ENCODE data around the gene SLC7A6.

The SLC7A6 gene

GRCh38 chr16:68300734-68301459 lies 36.6 kb downstream of the SLC7A6 start:
- peaks cover 15% of the 10 kb centered on the region for H3K4me1 ChIP-seq (ENCODE audit: control insufficient read depth, insufficient read depth, low read depth, low read length)
- H2BK15ac ChIP-seq (ENCODE audit: low read depth, poor library complexity, severe bottlenecking) = no peak overlapping the region

GRCh38 chr16:68306633-68307032 lies 42.3 kb downstream of the SLC7A6 start:
- Histone ChIP-seq H2AK5ac (ENCODE audit: low read length, severe bottlenecking) (no peak overlapping the region), H3K27me3 (ENCODE audit: control insufficient read depth in 1 of 2, insufficient read depth in 1 of 2, low read length in 2 of 2) (no peaks in the 10 kb centered on the region), H2BK12ac (ENCODE audit: low read length in 2 of 2) (no peak overlapping the region), H2BK5ac (ENCODE audit: low read depth, low read length, poor library complexity, severe bottlenecking) (no peak overlapping the region), H4K8ac (ENCODE audit: low read length) (no peak overlapping the region), H3K4me1 (ENCODE audit: control insufficient read depth, insufficient read depth, low read depth, low read length) (peaks cover 5% of the 10 kb centered on the region), H3K4ac (ENCODE audit: low read depth in 1 of 2, low read length in 2 of 2) (no peak overlapping the region), H3K23ac (ENCODE audit: low read length in 2 of 2) (no peak overlapping the region), H2BK120ac (ENCODE audit: low read depth, low read length) (no peak overlapping the region), H3K4me2 (ENCODE audit: low read length, poor library complexity, severe bottlenecking) (no peak overlapping the region), H3K4me3 (ENCODE audit: insufficient read depth in 1 of 2, low read depth in 1 of 2, low read length in 2 of 2) (no peak overlapping the region), H3K14ac (ENCODE audit: low read length in 2 of 2) (no peak overlapping the region), H3K36me3 (ENCODE audit: control insufficient read depth in 1 of 2, insufficient read depth in 2 of 2, low read depth in 1 of 2, low read length in 2 of 2) (peaks cover 27 to 61% of the 10 kb centered on the region in 2 experiments), H3K18ac (ENCODE audit: low read depth in 1 of 2, low read length in 2 of 2) (no peak overlapping the region), H2BK15ac (ENCODE audit: low read depth, poor library complexity, severe bottlenecking) (no peak overlapping the region), H3K27ac (ENCODE audit: low read length, poor library complexity, severe bottlenecking) (no peak overlapping the region), H2AFZ (ENCODE audit: low read depth, low read length) (no peak overlapping the region), H3K9me3 (ENCODE audit: control insufficient read depth, low read length) (no peaks in the 10 kb centered on the region), H4K91ac (ENCODE audit: low read length) (no peak overlapping the region), H3K79me1 (replicated peaks; ENCODE audit: low read length, poor library complexity, severe bottlenecking) (peaks cover 19% of the 10 kb centered on the region), H3K9ac (ENCODE audit: low read length) (no peak overlapping the region)
- WGBS = 97% methylated on average over 3 of the region's 3 CpGs
- DNase-seq = no peak

More at GRCh38 chr16:68300734-68301459, 36.6 kb downstream of the SLC7A6 start:
- H3K4me2 ChIP-seq (ENCODE audit: low read length, poor library complexity, severe bottlenecking) = no peak overlapping the region
- peak overlapping the region; percentile 42 for H3K9ac ChIP-seq (ENCODE audit: low read length)
- H2AK5ac ChIP-seq (ENCODE audit: low read length, severe bottlenecking) = peak overlapping the region; percentile 9
- H2BK5ac ChIP-seq (ENCODE audit: low read depth, low read length, poor library complexity, severe bottlenecking) = no peak overlapping the region
- no peak overlapping the region for H2BK120ac ChIP-seq (ENCODE audit: low read depth, low read length)
- H4K91ac ChIP-seq (ENCODE audit: low read length) = no peak overlapping the region
- no peak overlapping the region for H2AFZ ChIP-seq (ENCODE audit: low read depth, low read length)
- H3K18ac ChIP-seq (ENCODE audit: low read depth in 1 of 2, low read length in 2 of 2) = no peak overlapping the region
- WGBS = 89% methylated on average over 7 of the region's 7 CpGs
- no peak overlapping the region for H3K4me3 ChIP-seq (ENCODE audit: insufficient read depth in 1 of 2, low read depth in 1 of 2, low read length in 2 of 2)
- no peak overlapping the region for H4K8ac ChIP-seq (ENCODE audit: low read length)
- H3K79me1 ChIP-seq (replicated peaks; ENCODE audit: low read length, poor library complexity, severe bottlenecking) = peaks cover 34% of the 10 kb centered on the region
- no peak overlapping the region for H3K14ac ChIP-seq (ENCODE audit: low read length in 2 of 2)
- no peak overlapping the region for H2BK12ac ChIP-seq (ENCODE audit: low read length in 2 of 2)
- no peak overlapping the region for H3K4ac ChIP-seq (ENCODE audit: low read depth in 1 of 2, low read length in 2 of 2)
- no peak overlapping the region for H3K23ac ChIP-seq (ENCODE audit: low read length in 2 of 2)
- peaks cover 44 to 93% of the 10 kb centered on the region in 2 experiments for H3K36me3 ChIP-seq (ENCODE audit: control insufficient read depth in 1 of 2, insufficient read depth in 2 of 2, low read depth in 1 of 2, low read length in 2 of 2)
- DNase-seq = no peak
- H3K27me3 ChIP-seq (ENCODE audit: control insufficient read depth in 1 of 2, insufficient read depth in 1 of 2, low read length in 2 of 2) = no peaks in the 10 kb centered on the region
- no peaks in the 10 kb centered on the region for H3K9me3 ChIP-seq (ENCODE audit: control insufficient read depth, low read length)
- peak overlapping the region; percentile 38 for H3K27ac ChIP-seq (ENCODE audit: low read length, poor library complexity, severe bottlenecking)

GRCh38 chr16:68309799-68310198 lies 45.5 kb downstream of the SLC7A6 start:
- Histone ChIP-seq H2AFZ (ENCODE audit: low read depth, low read length) (no peak overlapping the region), H3K4me2 (ENCODE audit: low read length, poor library complexity, severe bottlenecking) (peak overlapping the region; percentile 75), H4K8ac (ENCODE audit: low read length) (no peak overlapping the region), H3K4me3 (ENCODE audit: insufficient read depth in 1 of 2, low read depth in 1 of 2, low read length in 2 of 2) (peak overlapping the region; percentile 92 to 100), H3K27ac (ENCODE audit: low read length, poor library complexity, severe bottlenecking) (no peak overlapping the region), H3K27me3 (ENCODE audit: control insufficient read depth in 1 of 2, insufficient read depth in 1 of 2, low read length in 2 of 2) (no peaks in the 10 kb centered on the region), H3K79me1 (replicated peaks; ENCODE audit: low read length, poor library complexity, severe bottlenecking) (peaks cover 20% of the 10 kb centered on the region), H3K4me1 (ENCODE audit: control insufficient read depth, insufficient read depth, low read depth, low read length) (peaks cover 9% of the 10 kb centered on the region), H2BK15ac (ENCODE audit: low read depth, poor library complexity, severe bottlenecking) (no peak overlapping the region), H3K4ac (ENCODE audit: low read depth in 1 of 2, low read length in 2 of 2) (peak overlapping the region in 1 of 2 experiments; percentile 10), H2BK5ac (ENCODE audit: low read depth, low read length, poor library complexity, severe bottlenecking) (no peak overlapping the region), H3K9ac (ENCODE audit: low read length) (peak overlapping the region; percentile 98), H3K36me3 (ENCODE audit: control insufficient read depth in 1 of 2, insufficient read depth in 2 of 2, low read depth in 1 of 2, low read length in 2 of 2) (peaks cover 14 to 45% of the 10 kb centered on the region in 2 experiments), H3K9me3 (ENCODE audit: control insufficient read depth, low read length) (no peaks in the 10 kb centered on the region), H2BK120ac (ENCODE audit: low read depth, low read length) (no peak overlapping the region), H3K23ac (ENCODE audit: low read length in 2 of 2) (no peak overlapping the region), H3K14ac (ENCODE audit: low read length in 2 of 2) (no peak overlapping the region), H3K18ac (ENCODE audit: low read depth in 1 of 2, low read length in 2 of 2) (no peak overlapping the region), H4K91ac (ENCODE audit: low read length) (no peak overlapping the region), H2BK12ac (ENCODE audit: low read length in 2 of 2) (no peak overlapping the region), H2AK5ac (ENCODE audit: low read length, severe bottlenecking) (no peak overlapping the region)
- no peak for DNase-seq
- WGBS = 54% methylated on average over 6 of the region's 6 CpGs

GRCh38 chr16:68310437-68310773 lies 46.1 kb downstream of the SLC7A6 start:
- peaks cover 15% of the 10 kb centered on the region for H3K79me1 ChIP-seq (replicated peaks; ENCODE audit: low read length, poor library complexity, severe bottlenecking)
- WGBS = under 1% methylated on average over 20 of the region's 29 CpGs
- H2BK12ac ChIP-seq (ENCODE audit: low read length in 2 of 2) = no peak overlapping the region
- peak overlapping the region; percentile 10 to 62 for H3K4ac ChIP-seq (ENCODE audit: low read depth in 1 of 2, low read length in 2 of 2)
- H3K18ac ChIP-seq (ENCODE audit: low read depth in 1 of 2, low read length in 2 of 2) = peak overlapping the region; percentile 10 to 90
- no peak for DNase-seq
- no peaks in the 10 kb centered on the region for H3K27me3 ChIP-seq (ENCODE audit: control insufficient read depth in 1 of 2, insufficient read depth in 1 of 2, low read length in 2 of 2)
- H2BK120ac ChIP-seq (ENCODE audit: low read depth, low read length) = no peak overlapping the region
- H3K23ac ChIP-seq (ENCODE audit: low read length in 2 of 2) = peak overlapping the region in 1 of 2 experiments; percentile 90
- H3K9ac ChIP-seq (ENCODE audit: low read length) = peak overlapping the region; percentile 98
- peak overlapping the region; percentile 84 for H2AFZ ChIP-seq (ENCODE audit: low read depth, low read length)
- H3K14ac ChIP-seq (ENCODE audit: low read length in 2 of 2) = peak overlapping the region in 1 of 2 experiments; percentile 37
- H2BK15ac ChIP-seq (ENCODE audit: low read depth, poor library complexity, severe bottlenecking) = peak overlapping the region; percentile 4
- peak overlapping the region; percentile 92 to 100 for H3K4me3 ChIP-seq (ENCODE audit: insufficient read depth in 1 of 2, low read depth in 1 of 2, low read length in 2 of 2)
- H2AK5ac ChIP-seq (ENCODE audit: low read length, severe bottlenecking) = no peak overlapping the region
- H2BK5ac ChIP-seq (ENCODE audit: low read depth, low read length, poor library complexity, severe bottlenecking) = no peak overlapping the region
- no peaks in the 10 kb centered on the region for H3K9me3 ChIP-seq (ENCODE audit: control insufficient read depth, low read length)
- H3K4me2 ChIP-seq (ENCODE audit: low read length, poor library complexity, severe bottlenecking) = peak overlapping the region; percentile 75
- H4K91ac ChIP-seq (ENCODE audit: low read length) = peak overlapping the region; percentile 84
- peaks cover 9% of the 10 kb centered on the region for H3K4me1 ChIP-seq (ENCODE audit: control insufficient read depth, insufficient read depth, low read depth, low read length)
- H4K8ac ChIP-seq (ENCODE audit: low read length) = peak overlapping the region; percentile 20
- H3K27ac ChIP-seq (ENCODE audit: low read length, poor library complexity, severe bottlenecking) = peak overlapping the region; percentile 82
- peaks cover 9 to 43% of the 10 kb centered on the region in 2 experiments for H3K36me3 ChIP-seq (ENCODE audit: control insufficient read depth in 1 of 2, insufficient read depth in 2 of 2, low read depth in 1 of 2, low read length in 2 of 2)
